HEK293T (cell line): Measurements from ENCODE around the gene C10orf67.

ENCODE experiments used
- CTCF ChIA-PET: fragments of 350-600 bp; formaldehyde crosslinking; extraction: SDS; loops from one replicate; lab custom pipeline; 2021; ENCODE audit warnings: antibody characterized with exemption, inconsistent platforms; lab: Yijun Ruan, JAX
- POLR2A ChIA-PET: fragments of 350-600 bp; formaldehyde crosslinking; extraction: SDS; loops from one replicate; lab custom pipeline; 2020; ENCODE audit warnings: antibody characterized with exemption, inconsistent platforms; lab: Yijun Ruan, JAX
- DNase-seq: peaks from one replicate; pipeline ENCODE4 v3.0.0; 2012; ENCODE audit warnings: mixed read lengths; ENCODE audit errors: extremely low spot score
- ARNT ChIP-seq: fragments of 450-650 bp; IDR thresholded peaks from 2 replicates; pipeline ENCODE4 v1.6.1; 2017; ENCODE audit warnings: mild to moderate bottlenecking
- BHLHE40 ChIP-seq: fragments of 450-650 bp; IDR thresholded peaks from 2 replicates; pipeline ENCODE4 v1.6.1; 2016; ENCODE audit warnings: mild to moderate bottlenecking, moderate library complexity, borderline replicate concordance
- CTBP1 ChIP-seq: fragments of 450-650 bp; IDR thresholded peaks from 2 replicates; pipeline ENCODE4 v1.6.1; 2016; ENCODE audit warnings: borderline replicate concordance
- ELF4 ChIP-seq: fragments of 450-650 bp; IDR thresholded peaks from 2 replicates; pipeline ENCODE4 v1.6.1; 2017; ENCODE audit warnings: antibody characterized with exemption
- FOXA1 ChIP-seq: fragments of 450-650 bp; IDR thresholded peaks from 2 replicates; pipeline ENCODE4 v1.6.1; 2016; ENCODE audit warnings: mild to moderate bottlenecking
- FOXK2 ChIP-seq: fragments of 450-650 bp; IDR thresholded peaks from 2 replicates; pipeline ENCODE4 v1.6.1; 2016; ENCODE audit warnings: mild to moderate bottlenecking
- FOXM1 ChIP-seq: fragments of 450-650 bp; IDR thresholded peaks from 2 replicates; pipeline ENCODE4 v1.6.1; 2017; ENCODE audit warnings: mild to moderate bottlenecking, borderline replicate concordance
- HDGF ChIP-seq: fragments of 450-650 bp; IDR thresholded peaks from 2 replicates; pipeline ENCODE4 v1.6.1; 2017; ENCODE audit warnings: antibody characterized with exemption, borderline replicate concordance
- L3MBTL2 ChIP-seq: fragments of 450-650 bp; conservative IDR thresholded peaks from 2 replicates; pipeline ENCODE4 v1.6.1; 2016; ENCODE audit warnings: mild to moderate bottlenecking
- LEF1 ChIP-seq: fragments of 450-650 bp; IDR thresholded peaks from 2 replicates; pipeline ENCODE4 v1.6.1; 2017; ENCODE audit warnings: mild to moderate bottlenecking, borderline replicate concordance
- NFRKB ChIP-seq: fragments of 450-650 bp; IDR thresholded peaks from 2 replicates; pipeline ENCODE4 v1.6.1; 2016; ENCODE audit warnings: mild to moderate bottlenecking, moderate library complexity
- PKNOX1 ChIP-seq: fragments of 450-650 bp; IDR thresholded peaks from 2 replicates; pipeline ENCODE4 v1.6.1; 2016
- SP1 ChIP-seq: fragments of 450-650 bp; IDR thresholded peaks from 2 replicates; pipeline ENCODE4 v1.6.1; 2017
- SUZ12 ChIP-seq: fragments of 450-650 bp; IDR thresholded peaks from 2 replicates; pipeline ENCODE4 v1.6.1; 2016; ENCODE audit warnings: mild to moderate bottlenecking
- TARDBP ChIP-seq: fragments of 450-650 bp; IDR thresholded peaks from 2 replicates; pipeline ENCODE4 v1.6.1; 2016
- ZNF384 ChIP-seq: fragments of 450-650 bp; IDR thresholded peaks from 2 replicates; pipeline ENCODE4 v1.6.1; 2016

Gene C10orf67

GRCh38 chr10:23381298-23382040, 36.9 kb upstream of the C10orf67 start:
- ChIA-PET CTCF (no interaction called here), POLR2A (interaction anchor here (1.1 kb wide), 1 partner anchor 39 kb away, joined by 3 read pairs; no protein-coding TSS in a partner anchor)
- DNase-seq, result no peak
- TF ChIP-seq ZNF384, result no peak
- peak; percentile 33; the same call in 1 of the 2 replicates for TF ChIP-seq L3MBTL2

- TF ChIP-seq BHLHE40, result no peak
- TF ChIP-seq TARDBP, result no peak
- TF ChIP-seq LEF1, result no peak
- no peak for TF ChIP-seq FOXA1
- TF ChIP-seq L3MBTL2, result no peak
- no peak for TF ChIP-seq SUZ12
- no peak for TF ChIP-seq ELF4
- no peak for TF ChIP-seq FOXK2
- no peak for TF ChIP-seq SP1
- TF ChIP-seq ARNT, result no peak
- no peak for TF ChIP-seq HDGF
- no peak for TF ChIP-seq NFRKB
- TF ChIP-seq ZNF384, result no peak
- ChIA-PET POLR2A (no interaction called here), CTCF (interaction anchor here (0.6 kb wide), 1 partner anchor 506 kb away, joined by 3 read pairs; no protein-coding TSS in a partner anchor)
- no peak for DNase-seq
Measured at GRCh38 chr10:23379686-23380085, 35.1 kb upstream of the C10orf67 start.

- DNase-seq, result no peak
- ChIA-PET POLR2A (interaction anchor here (0.6 to 1.5 kb wide), 4 partner anchors 8 to 33 kb away, joined by 3 read pairs; partner anchors contain the start of gene C10orf67), CTCF (interaction anchor here (0.6 to 0.8 kb wide), 2 partner anchors 21 to 1227 kb away, joined by 3 to 11 read pairs; no protein-coding TSS in a partner anchor)
- TF ChIP-seq PKNOX1 (no peak), L3MBTL2 (no peak), SUZ12 (no peak), SP1 (no peak), BHLHE40 (no peak), TARDBP (no peak), FOXM1 (no peak), ZNF384 (no peak), FOXK2 (no peak), LEF1 (no peak), ELF4 (no peak), CTBP1 (no peak), HDGF (no peak), FOXA1 (no peak), ARNT (no peak), NFRKB (no peak)
Measured at GRCh38 chr10:23376229-23376655, 31.6 kb upstream of the C10orf67 start.

GRCh38 chr10:23375366-23375765, 30.8 kb upstream of the C10orf67 start:
- POLR2A ChIA-PET, result interaction anchor here (1.2 kb wide), 2 partner anchors 31 to 32 kb away, joined by 3 read pairs; partner anchors contain the start of gene C10orf67
- no peak for DNase-seq
- CTCF ChIA-PET, result interaction anchor here (0.8 kb wide), 1 partner anchor 22 kb away, joined by 11 read pairs; no protein-coding TSS in a partner anchor
- TF ChIP-seq SP1 (no peak), TARDBP (no peak), FOXM1 (no peak), SUZ12 (no peak)

- POLR2A ChIA-PET, result no interaction called here
- no peak for TF ChIP-seq LEF1
- TF ChIP-seq ARNT, result no peak
- no peak for TF ChIP-seq L3MBTL2
- TF ChIP-seq FOXK2, result no peak
- no peak for TF ChIP-seq ZNF384
- no peak for TF ChIP-seq FOXM1
- no peak for TF ChIP-seq BHLHE40
- no peak for TF ChIP-seq ELF4
- TF ChIP-seq TARDBP, result no peak
- TF ChIP-seq PKNOX1, result no peak
- TF ChIP-seq FOXA1, result no peak
- no peak for TF ChIP-seq HDGF
- no peak for TF ChIP-seq NFRKB
- TF ChIP-seq CTBP1, result no peak
- no peak for TF ChIP-seq SUZ12
- CTCF ChIA-PET, result no interaction called here
- DNase-seq, result no peak
Measured at GRCh38 chr10:23373156-23373555, 28.6 kb upstream of the C10orf67 start.

GRCh38 chr10:23371073-23371472, 26.5 kb upstream of the C10orf67 start:
- DNase-seq, result no peak
- ChIA-PET POLR2A (no interaction called here), CTCF (no interaction called here)
- TF ChIP-seq ELF4 (no peak), ZNF384 (no peak), FOXA1 (no peak), ARNT (no peak), BHLHE40 (no peak), SP1 (no peak), FOXK2 (no peak), CTBP1 (no peak), SUZ12 (no peak), FOXM1 (no peak), NFRKB (no peak), TARDBP (no peak), L3MBTL2 (no peak)

- TF ChIP-seq SP1, result no peak
- TF ChIP-seq TARDBP, result no peak
- no peak for TF ChIP-seq PKNOX1
- no peak for TF ChIP-seq HDGF
- no peak for TF ChIP-seq CTBP1
- no peak for TF ChIP-seq FOXA1
- no peak for TF ChIP-seq BHLHE40
- TF ChIP-seq SUZ12, result no peak
- TF ChIP-seq FOXM1, result no peak
- TF ChIP-seq NFRKB, result no peak
- DNase-seq, result no peak
- ChIA-PET CTCF (no interaction called here), POLR2A (no interaction called here)
Measured at GRCh38 chr10:23370106-23370505, 25.5 kb upstream of the C10orf67 start.
